ENCODE results near the gene CRTC1. TPM values are rescaled to one million over a fixed set of nuclear protein-coding genes. Genes with fewer than 3 reads are reported as not detected.

The CRTC1 gene
- total RNA-seq, 1 experiment from 2014 or later = 19.0 TPM

DNA sequence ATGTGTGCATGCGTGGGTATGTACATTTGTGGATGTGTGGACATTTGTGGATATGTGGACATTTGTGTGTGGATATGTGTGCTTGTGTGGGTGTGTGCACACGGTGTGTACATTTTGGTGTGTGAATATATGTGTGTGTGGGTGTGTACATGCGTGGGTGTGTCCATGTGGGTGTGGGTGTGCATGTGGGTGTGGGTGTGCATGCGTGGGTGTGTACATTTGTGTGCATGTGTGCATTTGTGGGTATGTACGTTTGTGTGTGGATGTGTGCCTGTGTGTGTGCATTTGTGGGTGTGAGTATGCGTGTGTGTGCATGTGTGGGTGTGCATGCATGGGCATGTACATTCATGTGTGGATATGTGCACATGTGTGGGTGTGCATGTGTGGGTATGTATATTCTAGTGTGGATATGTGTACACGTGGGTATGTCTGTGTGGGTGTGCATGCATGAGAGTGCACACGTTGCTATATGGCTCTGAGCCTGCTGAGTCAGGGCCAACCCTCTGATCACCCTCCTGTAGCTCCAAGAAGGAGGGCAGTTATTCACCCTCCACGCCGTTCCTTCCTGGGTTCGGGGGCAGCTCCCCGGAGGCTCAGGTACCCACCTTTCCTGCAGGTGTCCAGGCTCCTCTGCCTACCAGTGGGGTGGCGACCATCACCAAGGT, 87.3 kb downstream of the CRTC1 start:
- H3K4me3 Mint-ChIP-seq = no peak overlapping the region; a peak in 1 of 5 replicates
- Histone ChIP-seq H3K27ac (ENCODE audit: insufficient read length, low read depth, low read length) (no peak overlapping the region), H3K4ac (ENCODE audit: low read depth, low read length) (no peak overlapping the region), H3K4me1 (ENCODE audit: insufficient read depth, low read length) (no peaks in the 10 kb centered on the region), H3K23ac (ENCODE audit: insufficient read length, low read depth, low read length) (no peak overlapping the region), H3K23me2 (ENCODE audit: insufficient read length, low read depth, low read length, poor library complexity, severe bottlenecking) (no peaks in the 10 kb centered on the region), H3K4me2 (ENCODE audit: insufficient read depth, insufficient read length, low read length) (no peak overlapping the region), H2BK120ac (ENCODE audit: low read depth, low read length, poor library complexity, severe bottlenecking) (no peak overlapping the region), H3K9ac (ENCODE audit: extremely low read depth, insufficient read length, low read length) (no peak overlapping the region), H2BK5ac (ENCODE audit: insufficient read length, low read length) (no peak overlapping the region), H3K18ac (ENCODE audit: insufficient read length, low read depth, low read length) (no peak overlapping the region), H2BK15ac (ENCODE audit: low read depth, low read length) (no peak overlapping the region), H4K5ac (ENCODE audit: insufficient read length, low read depth, low read length) (no peak overlapping the region), H3K9me3 (ENCODE audit: control insufficient read depth, low read depth, low read length) (no peaks in the 10 kb centered on the region), H3K14ac (ENCODE audit: insufficient read depth, low read length) (no peak overlapping the region), H2BK12ac (ENCODE audit: insufficient read length, low read depth, low read length) (no peak overlapping the region), H4K91ac (ENCODE audit: insufficient read length, low read depth, low read length) (no peak overlapping the region), H3K79me2 (ENCODE audit: insufficient read depth, low read length) (no peaks in the 10 kb centered on the region), H2BK20ac (ENCODE audit: low read depth, low read length, poor library complexity, severe bottlenecking) (no peak overlapping the region), H3K27me3 (ENCODE audit: insufficient read depth, low read length) (peaks cover 42% of the 10 kb centered on the region; the same call in 1 of the 2 replicates), H2AK5ac (ENCODE audit: insufficient read length, low read length) (no peak overlapping the region), H3K79me1 (ENCODE audit: insufficient read depth, low read depth, low read length, poor library complexity, severe bottlenecking) (no peaks in the 10 kb centered on the region), H2AFZ (ENCODE audit: low read length) (no peak overlapping the region), H4K20me1 (ENCODE audit: control insufficient read depth, insufficient read depth, insufficient read length) (no peaks in the 10 kb centered on the region), H4K8ac (replicated peaks; ENCODE audit: insufficient read length, low read depth, low read length) (no peak overlapping the region), H3K56ac (ENCODE audit: insufficient read length, low read depth, low read length) (no peak overlapping the region), H3T11ph (ENCODE audit: low read length) (no peak overlapping the region)
- H3K27ac Mint-ChIP-seq = 0 out of 7 replicates have a peak overlapping the region, but pooled peaks of 1 of the 3 experiments have one; percentile 7
- no CpG with 5 or more reads among the region's 13 CpGs for WGBS (ENCODE audit: extremely low coverage, insufficient read length, low lambda C conversion rate)
- no peak for DNase-seq
- peaks cover 92% of the 10 kb centered on the region for H3K27me3 Mint-ChIP-seq (ENCODE audit: low read depth)
- no peaks in the 10 kb centered on the region for H3K9me3 Mint-ChIP-seq
- peaks cover 0 to 2% of the 10 kb centered on the region in 2 experiments; a peak in 3 of 4 replicates for H3K4me1 Mint-ChIP-seq
- TF ChIP-seq, protein P1, sequence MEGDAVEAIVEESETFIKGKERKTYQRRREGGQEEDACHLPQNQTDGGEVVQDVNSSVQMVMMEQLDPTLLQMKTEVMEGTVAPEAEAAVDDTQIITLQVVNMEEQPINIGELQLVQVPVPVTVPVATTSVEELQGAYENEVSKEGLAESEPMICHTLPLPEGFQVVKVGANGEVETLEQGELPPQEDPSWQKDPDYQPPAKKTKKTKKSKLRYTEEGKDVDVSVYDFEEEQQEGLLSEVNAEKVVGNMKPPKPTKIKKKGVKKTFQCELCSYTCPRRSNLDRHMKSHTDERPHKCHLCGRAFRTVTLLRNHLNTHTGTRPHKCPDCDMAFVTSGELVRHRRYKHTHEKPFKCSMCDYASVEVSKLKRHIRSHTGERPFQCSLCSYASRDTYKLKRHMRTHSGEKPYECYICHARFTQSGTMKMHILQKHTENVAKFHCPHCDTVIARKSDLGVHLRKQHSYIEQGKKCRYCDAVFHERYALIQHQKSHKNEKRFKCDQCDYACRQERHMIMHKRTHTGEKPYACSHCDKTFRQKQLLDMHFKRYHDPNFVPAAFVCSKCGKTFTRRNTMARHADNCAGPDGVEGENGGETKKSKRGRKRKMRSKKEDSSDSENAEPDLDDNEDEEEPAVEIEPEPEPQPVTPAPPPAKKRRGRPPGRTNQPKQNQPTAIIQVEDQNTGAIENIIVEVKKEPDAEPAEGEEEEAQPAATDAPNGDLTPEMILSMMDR (conservative IDR thresholded peaks at IDR 0.05) = no peak
- no peaks in the 10 kb centered on the region for H3K36me3 Mint-ChIP-seq (ENCODE audit: insufficient read depth in 1 of 3, low read depth in 3 of 3)

Measured in H9 (cell line).